GM19324 (cell line): ENCODE measurements around the gene LAMTOR4.

Experiments used
- ATAC-seq: cut with Tn5 transposase; IDR thresholded peaks from one replicate; pipeline ENCODE4 v1.9.1; 2021; ENCODE audit warnings: mild to moderate bottlenecking, moderate library complexity; ENCODE audit not compliant: unreplicated experiment, low FRiP score

LAMTOR4 gene

GRCh38 chr7:100152937-100153666 lies 4.4 kb downstream of the LAMTOR4 start:
- no peak for ATAC-seq

- no peak for ATAC-seq
Observed at GRCh38 chr7:100153708-100154535, 5.2 kb downstream of the LAMTOR4 start.

- no peak for ATAC-seq
Observed at GRCh38 chr7:100154651-100155491, 6.2 kb downstream of the LAMTOR4 start.

- no peak for ATAC-seq
Observed at GRCh38 chr7:100155553-100156317, 7.0 kb downstream of the LAMTOR4 start.

GRCh38 chr7:100156331-100157068 lies 7.8 kb downstream of the LAMTOR4 start:
- no peak for ATAC-seq

- ATAC-seq: no peak
Observed at GRCh38 chr7:100157069-100157333, 8.3 kb downstream of the LAMTOR4 start.

- no peak for ATAC-seq
Observed at GRCh38 chr7:100157334-100158228, 8.9 kb downstream of the LAMTOR4 start.

GRCh38 chr7:100158229-100159098 lies 9.7 kb downstream of the LAMTOR4 start, which contains the start of gene TRAPPC14:
Gene TRAPPC14, minus strand, starts transcription at chr7:100158723. Its CDS starts 224 bp downstream, at chr7:100158499.
- ATAC-seq: peak; percentile 78

- no peak for ATAC-seq
Observed at GRCh38 chr7:100159099-100159623, 10.4 kb downstream of the LAMTOR4 start.

GRCh38 chr7:100160067-100160466 lies 11.3 kb downstream of the LAMTOR4 start:
- ATAC-seq: no peak

- ATAC-seq: no peak
Observed at GRCh38 chr7:100163006-100163531, 14.4 kb downstream of the LAMTOR4 start.

GRCh38 chr7:100163871-100164270 lies 15.2 kb downstream of the LAMTOR4 start:
- no peak for ATAC-seq

- no peak for ATAC-seq
Observed at GRCh38 chr7:100166317-100166940, 17.7 kb downstream of the LAMTOR4 start.

GRCh38 chr7:100166970-100167911 lies 18.5 kb downstream of the LAMTOR4 start:
- no peak for ATAC-seq

- ATAC-seq: no peak
Observed at GRCh38 chr7:100167912-100168323, 19.2 kb downstream of the LAMTOR4 start.
